Measurements from ENCODE around the gene NR2F1-AS1.

The NR2F1-AS1 gene

GRCh38 chr5:93407454-93407853 is 173.6 kb downstream of the NR2F1-AS1 start:
- no peak for TF ChIP-seq CTCF (conservative IDR thresholded peaks at IDR 0.05)
- no peak overlapping the region for H3K27ac ChIP-seq

GRCh38 chr5:93406971-93407401 is 174.0 kb downstream of the NR2F1-AS1 start:
- H3K27ac ChIP-seq, result no peak overlapping the region
- TF ChIP-seq CTCF (conservative IDR thresholded peaks at IDR 0.05), result no peak

- no peak for TF ChIP-seq CTCF (conservative IDR thresholded peaks at IDR 0.05)
- no peak overlapping the region for H3K27ac ChIP-seq
These were observed 176.8 kb downstream of the NR2F1-AS1 start for GRCh38 chr5:93404246-93404645.

- no peak for TF ChIP-seq CTCF (conservative IDR thresholded peaks at IDR 0.05)
- H3K27ac ChIP-seq, result no peak overlapping the region
These were observed 177.7 kb downstream of the NR2F1-AS1 start for GRCh38 chr5:93403141-93403928.

- no peak for TF ChIP-seq CTCF (conservative IDR thresholded peaks at IDR 0.05)
These were observed 178.6 kb downstream of the NR2F1-AS1 start for GRCh38 chr5:93402451-93402850.

GRCh38 chr5:93401634-93402213 is 179.3 kb downstream of the NR2F1-AS1 start:
- no peak overlapping the region for H3K27ac ChIP-seq
- no peak for TF ChIP-seq CTCF (conservative IDR thresholded peaks at IDR 0.05)

More at GRCh38 chr5:93402451-93402850, 178.6 kb downstream of the NR2F1-AS1 start:
- H3K27ac ChIP-seq, result no peak overlapping the region

- no peak overlapping the region for H3K27ac ChIP-seq
- no peak for TF ChIP-seq CTCF (conservative IDR thresholded peaks at IDR 0.05)
These were observed 181.3 kb downstream of the NR2F1-AS1 start for GRCh38 chr5:93399675-93400074.
